Activated CD4-positive, alpha-beta T cell treated with anti-CD3 and anti-CD28 coated beads for 4 hours (primary cell): ENCODE data around the gene FHOD3.

Experiments
- DNase-seq, 2 donors: peaks; one replicate each; pipeline ENCODE4 v3.0.0-alpha.2; 2020

The FHOD3 gene

GRCh38 chr18:36643061-36643460, 345.5 kb downstream of the FHOD3 start:
- no peak for DNase-seq

GRCh38 chr18:36648803-36649202, 351.3 kb downstream of the FHOD3 start:
- no peak for DNase-seq

- no peak for DNase-seq
These were observed 351.7 kb downstream of the FHOD3 start for GRCh38 chr18:36649205-36649604.

- no peak for DNase-seq
These were observed 352.8 kb downstream of the FHOD3 start for GRCh38 chr18:36650266-36650665.

- DNase-seq: no peak
These were observed 353.4 kb downstream of the FHOD3 start for GRCh38 chr18:36650906-36651305.

- no peak for DNase-seq
These were observed 355.0 kb downstream of the FHOD3 start for GRCh38 chr18:36652503-36652902.

GRCh38 chr18:36653141-36653869, 355.8 kb downstream of the FHOD3 start:
- no peak for DNase-seq

GRCh38 chr18:36653870-36654269, 356.4 kb downstream of the FHOD3 start:
- DNase-seq: no peak

- no peak for DNase-seq
These were observed 357.6 kb downstream of the FHOD3 start for GRCh38 chr18:36655074-36655473.

GRCh38 chr18:36655930-36656329, 358.4 kb downstream of the FHOD3 start:
- DNase-seq: no peak

GRCh38 chr18:36658611-36659010, 361.1 kb downstream of the FHOD3 start:
- DNase-seq: no peak

GRCh38 chr18:36660311-36660710, 362.8 kb downstream of the FHOD3 start:
- no peak for DNase-seq

- DNase-seq: no peak
These were observed 364.5 kb downstream of the FHOD3 start for GRCh38 chr18:36661999-36662398.

GRCh38 chr18:36663312-36663711, 365.8 kb downstream of the FHOD3 start:
- DNase-seq: no peak

GRCh38 chr18:36665952-36666351, 368.4 kb downstream of the FHOD3 start:
- DNase-seq: no peak

GRCh38 chr18:36667811-36668210, 370.3 kb downstream of the FHOD3 start:
- DNase-seq: no peak

- no peak for DNase-seq
These were observed 370.8 kb downstream of the FHOD3 start for GRCh38 chr18:36668349-36668748.

GRCh38 chr18:36672437-36673344, 375.2 kb downstream of the FHOD3 start:
- DNase-seq: no peak

- no peak for DNase-seq
These were observed 375.9 kb downstream of the FHOD3 start for GRCh38 chr18:36673452-36673851.

- DNase-seq: no peak
These were observed 377.6 kb downstream of the FHOD3 start for GRCh38 chr18:36675076-36675475.

GRCh38 chr18:36675542-36675941, 378.0 kb downstream of the FHOD3 start:
- no peak for DNase-seq

GRCh38 chr18:36676629-36677028, 379.1 kb downstream of the FHOD3 start:
- DNase-seq: no peak

GRCh38 chr18:36680042-36680441, 382.5 kb downstream of the FHOD3 start:
- DNase-seq: no peak

- DNase-seq: no peak
These were observed 388.1 kb downstream of the FHOD3 start for GRCh38 chr18:36685580-36685979.
